H1 (cell line): Measurements from ENCODE around the gene MOV10L1. TPM values are rescaled to one million over a fixed set of nuclear protein-coding genes. Genes with fewer than 3 reads are reported as not detected.
A peak's percentile ranks its signal among the peaks of the same experiment; 100 is the strongest.

Experiments used
- CTCF ChIA-PET: fragments of 300-600 bp; sonication (Branson Sonifier 250); formaldehyde crosslinking; loops from one replicate; lab custom pipeline; 2021; ENCODE audit not compliant: partially characterized antibody; lab: Charles Lee
- POLR2A ChIA-PET: fragments of 300-600 bp; sonication (Branson Sonifier 250); formaldehyde crosslinking; loops from one replicate; lab custom pipeline; 2021; ENCODE audit warnings: inconsistent platforms; ENCODE audit not compliant: partially characterized antibody; lab: Charles Lee
- DNase-seq, 2 experiments: peaks; one replicate each; pipeline versions ENCODE4 v3.0.0 to v3.0.0-alpha.2; 2010 to 2022; ENCODE audit warnings: low spot score in 2 of 2, low read depth in 1 of 2, mixed read lengths in 1 of 2
- FAIRE-seq: peaks from 2 replicates; lab custom pipeline; 2011; peaks lifted over from hg19 to GRCh38; lab: Jason Lieb, UNC
- H2AFZ ChIP-seq: 2 replicates; pipeline ENCODE4 v1.8.1; 2012; ENCODE audit warnings: low read length, inconsistent platforms
- H2AK5ac ChIP-seq: 2 replicates; pipeline ENCODE4 v1.6.1; 2013; ENCODE audit warnings: low read depth, low read length
- H2BK120ac ChIP-seq: replicated peaks from 2 replicates; pipeline ENCODE3; 2013; ENCODE audit warnings: low read depth, low read length, inconsistent platforms
- H2BK12ac ChIP-seq: 2 replicates; pipeline ENCODE4 v1.6.1; 2013; ENCODE audit warnings: low read depth, low read length
- H2BK15ac ChIP-seq: 2 replicates; pipeline ENCODE4 v1.6.1; 2013; ENCODE audit warnings: low read length
- H2BK20ac ChIP-seq: 2 replicates; pipeline ENCODE4 v1.6.1; 2013; ENCODE audit warnings: low read length
- H2BK5ac ChIP-seq: 2 replicates; pipeline ENCODE4 v1.6.1; 2013; ENCODE audit warnings: low read depth, low read length
- H3K14ac ChIP-seq: 2 replicates; pipeline ENCODE4 v1.6.1; 2013; ENCODE audit warnings: inconsistent platforms; ENCODE audit not compliant: insufficient read length
- H3K18ac ChIP-seq: 2 replicates; pipeline ENCODE4 v1.6.1; 2013; ENCODE audit warnings: low read length; ENCODE audit errors: extremely low read depth
- H3K23ac ChIP-seq: 2 replicates; pipeline ENCODE4 v1.6.1; 2013; ENCODE audit warnings: inconsistent platforms; ENCODE audit not compliant: insufficient read length
- H3K23me2 ChIP-seq: 2 replicates; pipeline ENCODE4 v1.6.1; 2013; ENCODE audit warnings: low read depth, low read length
- H3K27ac ChIP-seq: 2 replicates; pipeline ENCODE4 v1.6.1; 2011; ENCODE audit warnings: low read depth, low read length, inconsistent platforms
- H3K27me3 ChIP-seq, 4 experiments: replicated peaks in 1 of 4; 1 replicate in 1 of 4; 2 replicates in 3 of 4; pipeline versions ENCODE4 v1.6.1 to v1.8.1; 2011 to 2013; ENCODE audit warnings: low read length in 3 of 4, mild to moderate bottlenecking in 3 of 4, inconsistent platforms in 2 of 4, mixed read lengths in 2 of 4, moderate library complexity in 1 of 4; ENCODE audit not compliant: control insufficient read depth in 3 of 4, insufficient read depth in 3 of 4; ENCODE audit errors: extremely low read depth in 1 of 4
- H3K36me3 ChIP-seq, 4 experiments: 2 replicates each; pipeline versions ENCODE4 v1.6.1 to v1.8.1; 2011 to 2013; ENCODE audit warnings: mild to moderate bottlenecking in 4 of 4, low read length in 3 of 4, moderate library complexity in 2 of 4, control low read depth in 1 of 4, inconsistent platforms in 1 of 4; ENCODE audit not compliant: insufficient read depth in 4 of 4, control insufficient read depth in 2 of 4
- H3K4ac ChIP-seq: replicated peaks from 2 replicates; pipeline ENCODE3; 2013; ENCODE audit warnings: low read length, low read depth, mixed read lengths, inconsistent platforms; ENCODE audit not compliant: insufficient read length
- H3K4me1 ChIP-seq, 4 experiments: replicated peaks in 1 of 4; 1 replicate in 1 of 4; 2 replicates in 3 of 4; pipeline versions ENCODE4 v1.6.1 to v1.8.1; 2011 to 2013; ENCODE audit warnings: low read length in 3 of 4, inconsistent platforms in 2 of 4, mixed read lengths in 1 of 4; ENCODE audit not compliant: insufficient read depth in 4 of 4, control insufficient read depth in 3 of 4
- H3K4me2 ChIP-seq, 2 experiments: 2 replicates each; pipeline versions ENCODE4 v1.6.1 to v1.8.1; 2011 to 2013; ENCODE audit warnings: low read depth in 2 of 2, low read length in 2 of 2, control low read depth in 1 of 2, inconsistent platforms in 1 of 2, mild to moderate bottlenecking in 1 of 2; ENCODE audit not compliant: insufficient read depth in 1 of 2
- H3K4me3 ChIP-seq, 4 experiments: fragments of 200-600, 300-600 bp in 1 of 4; sonication (generic), shearing (Covaris generic), sonication (Bioruptor Twin) in 1 of 4; 2 replicates each; pipeline versions ENCODE4 v1.5.1 to v1.8.1; 2011 to 2016; ENCODE audit warnings: low read length in 4 of 4, low read depth in 3 of 4, control low read depth in 2 of 4, inconsistent platforms in 2 of 4, mild to moderate bottlenecking in 2 of 4, mixed read lengths in 1 of 4, moderate library complexity in 1 of 4; ENCODE audit not compliant: insufficient read depth in 2 of 4; ENCODE audit errors: extremely low read depth in 1 of 4
- H3K56ac ChIP-seq: replicated peaks from 2 replicates; pipeline ENCODE3; 2013; ENCODE audit warnings: low read depth, mild to moderate bottlenecking, mixed read lengths, low read length, inconsistent platforms; ENCODE audit not compliant: insufficient read length
- H3K79me1 ChIP-seq: 2 replicates; pipeline ENCODE4 v1.6.1; 2013; ENCODE audit warnings: low read depth, low read length, control low read depth
- H3K79me2 ChIP-seq, 2 experiments: 2 replicates each; pipeline versions ENCODE4 v1.6.1 to v1.8.1; 2012 to 2013; ENCODE audit warnings: low read length in 2 of 2, mild to moderate bottlenecking in 2 of 2, inconsistent platforms in 1 of 2; ENCODE audit not compliant: insufficient read depth in 2 of 2, control insufficient read depth in 1 of 2
- H3K9ac ChIP-seq, 4 experiments: replicated peaks in 1 of 4; 1 replicate in 1 of 4; 2 replicates in 3 of 4; pipeline versions ENCODE4 v1.6.1 to v1.8.1; 2011 to 2013; ENCODE audit warnings: low read depth in 3 of 4, low read length in 3 of 4, control low read depth in 2 of 4, mild to moderate bottlenecking in 2 of 4, moderate library complexity in 2 of 4, inconsistent platforms in 1 of 4; ENCODE audit errors: extremely low read depth in 1 of 4
- H3K9me3 ChIP-seq, 2 experiments: 2 replicates each; pipeline versions ENCODE4 v1.6.1 to v1.8.1; 2012 to 2013; ENCODE audit warnings: mild to moderate bottlenecking in 2 of 2, moderate library complexity in 2 of 2, control low read depth in 1 of 2, inconsistent platforms in 1 of 2, low read depth in 1 of 2, low read length in 1 of 2, mixed read lengths in 1 of 2; ENCODE audit not compliant: insufficient read depth in 2 of 2
- H4K20me1 ChIP-seq, 2 experiments: replicated peaks in 1 of 2; 2 replicates each; pipeline versions ENCODE3 to v1.8.1; 2011 to 2013; ENCODE audit warnings: inconsistent platforms in 2 of 2, low read length in 2 of 2, mild to moderate bottlenecking in 1 of 2; ENCODE audit not compliant: insufficient read depth in 2 of 2, control insufficient read depth in 1 of 2
- H4K5ac ChIP-seq: 2 replicates; pipeline ENCODE4 v1.6.1; 2013; ENCODE audit warnings: low read length, low read depth, mixed read lengths, inconsistent platforms; ENCODE audit not compliant: insufficient read length
- H4K8ac ChIP-seq: 2 replicates; pipeline ENCODE4 v1.8.0; 2013; ENCODE audit warnings: mild to moderate bottlenecking, moderate library complexity, low read length, inconsistent platforms; ENCODE audit not compliant: insufficient read depth; ENCODE audit errors: extremely low read depth
- H4K91ac ChIP-seq: replicated peaks from 2 replicates; pipeline ENCODE3; 2013; ENCODE audit warnings: low read length, mixed read lengths, inconsistent platforms; ENCODE audit not compliant: insufficient read length
- ATF3 ChIP-seq: IDR thresholded peaks from 2 replicates; pipeline ENCODE4 v1.6.1; 2011; ENCODE audit warnings: low read depth, mild to moderate bottlenecking, low read length; ENCODE audit not compliant: insufficient read depth
- CEBPB ChIP-seq: IDR thresholded peaks from 2 replicates; pipeline ENCODE4 v1.6.1; 2012; ENCODE audit warnings: low read depth, low read length
- CHD2 ChIP-seq: IDR thresholded peaks from 2 replicates; pipeline ENCODE4 v1.6.1; 2012; ENCODE audit warnings: low read length, improper control_type of control experiment
- E2F6 ChIP-seq: IDR thresholded peaks from 2 replicates; pipeline ENCODE4 v1.6.1; 2012; ENCODE audit warnings: inconsistent platforms
- EZH2 ChIP-seq: fragments of 200-600 bp; sonication (generic); IDR thresholded peaks from 2 replicates; pipeline ENCODE4 v1.7.1; 2012; ENCODE audit warnings: low read depth, mild to moderate bottlenecking, moderate library complexity, low read length, inconsistent platforms; ENCODE audit not compliant: severe bottlenecking
- MAX ChIP-seq: IDR thresholded peaks from 2 replicates; pipeline ENCODE4 v1.6.1; 2012; ENCODE audit warnings: inconsistent platforms
- SAP30 ChIP-seq: fragments of 300-600 bp; sonication (generic); IDR thresholded peaks from 2 replicates; pipeline ENCODE4 v1.7.1; 2012; ENCODE audit warnings: low read length, moderate library complexity, mild to moderate bottlenecking, inconsistent platforms; ENCODE audit not compliant: insufficient read depth, insufficient replicate concordance
- SIN3A ChIP-seq, 2 experiments: IDR thresholded peaks in 1 of 2; conservative IDR thresholded peaks in 1 of 2; 2 replicates each; pipeline ENCODE4 v1.6.1; 2011 to 2012; ENCODE audit warnings: low read length in 2 of 2, improper control_type of control experiment in 1 of 2, low read depth in 1 of 2, mild to moderate bottlenecking in 1 of 2
- TBP ChIP-seq: IDR thresholded peaks from 2 replicates; pipeline ENCODE4 v1.6.1; 2011; ENCODE audit warnings: low read depth, low read length, improper control_type of control experiment
- WGBS, 2 experiments: shearing (Covaris generic) in 1 of 2; methylation state at CpG; one replicate each; pipeline versions ENCODE4 v1.1.6 to v1.1.7; 2013 to 2015; ENCODE audit warnings: low lambda C conversion rate in 2 of 2, mixed read lengths in 2 of 2, inconsistent platforms in 1 of 2, low coverage in 1 of 2, missing lambda C conversion rate in 1 of 2; ENCODE audit not compliant: insufficient replicate concordance in 2 of 2, insufficient coverage in 1 of 2, insufficient read length in 1 of 2; ENCODE audit errors: extremely low coverage in 1 of 2, missing lambda C conversion rate in 1 of 2; 5-methylcytosine and 5-hydroxymethylcytosine counted together
- polyA plus RNA-seq, 7 experiments: library from polyadenylated mRNA; depleted of rRNA in 3 of 7; stranded (reverse) in 5 of 7; unstranded in 2 of 7; fragments of >200 nt in 5 of 7; fragments of 200-250 nt in 2 of 7; gene quantifications; 1 replicate in 5 of 7; 2 replicates in 1 of 7; 4 replicates in 1 of 7; pipeline versions ENCODE4 v1.2.1 to v1.2.3, GENCODE V29; 2011 to 2013; ENCODE audit warnings: missing spikeins in 2 of 7, mixed read lengths in 2 of 7
- total RNA-seq: library from RNA; stranded (reverse); fragmentation: NEBNext Ultra II Directional; extraction: Animal tissue kit (Norgen Biotek cat#: 25700); gene quantifications from 2 replicates; pipeline ENCODE4 v1.2.1, GENCODE V29; 2021

The MOV10L1 gene
- total and polyA plus RNA-seq, 2 of the 8 experiments (the other 6 are each of a cell fraction or from before 2014, with no cell fraction given): 0.32 TPM; not detected in 1

GRCh38 chr22:50167689-50168489, 78.1 kb downstream of the MOV10L1 start:
- H3K36me3 ChIP-seq: no peaks in the 10 kb centered on the region
- no peak overlapping the region for H3K4me3 ChIP-seq
- H2BK20ac ChIP-seq: no peak overlapping the region
- H3K9ac ChIP-seq: no peak overlapping the region
- peaks cover 0 to 9% (median 0%) of the 10 kb centered on the region in 4 experiments; a peak in 2 of 7 replicates for H3K4me1 ChIP-seq
- CTCF ChIA-PET: interaction anchor here (0.8 kb wide), 1 partner anchor 18 kb away, joined by 3 read pairs; no protein-coding TSS in a partner anchor
- no peaks in the 10 kb centered on the region for H3K79me2 ChIP-seq
- 77% methylated on average over 11 of the region's 11 CpGs; no CpG with 5 or more reads in 1 of the 2 experiments for WGBS, 2 experiments
- peaks cover 4 to 25% (median 16%) of the 10 kb centered on the region in 4 experiments for H3K27me3 ChIP-seq
- no peak overlapping the region for H4K5ac ChIP-seq
- H2BK12ac ChIP-seq: no peak overlapping the region
- H3K4me2 ChIP-seq: no peak overlapping the region
- H2AK5ac ChIP-seq: no peak overlapping the region
- H2BK5ac ChIP-seq: no peak overlapping the region
- no peak overlapping the region for H2BK15ac ChIP-seq
- no peak overlapping the region for H3K56ac ChIP-seq
- H2AFZ ChIP-seq: no peak overlapping the region
- H3K9me3 ChIP-seq: peaks cover 0 to 7% of the 10 kb centered on the region in 2 experiments; a peak in 1 of 4 replicates
- no peak for FAIRE-seq
- H3K23me2 ChIP-seq: peaks cover 5% of the 10 kb centered on the region; the same call in 1 of the 2 replicates
- no peak overlapping the region for H3K4ac ChIP-seq
- no peak overlapping the region for H3K18ac ChIP-seq
- no peak for DNase-seq
- H4K8ac ChIP-seq: no peak overlapping the region
- POLR2A ChIA-PET: interaction anchor here (0.8 kb wide), 1 partner anchor 14 kb away, joined by 3 read pairs; no protein-coding TSS in a partner anchor
- H4K91ac ChIP-seq: no peak overlapping the region
- no peak overlapping the region for H3K23ac ChIP-seq
- no peak overlapping the region for H2BK120ac ChIP-seq
- TF ChIP-seq SAP30: no peak
- no peak for TF ChIP-seq ATF3
- TF ChIP-seq MAX: no peak
- no peak for TF ChIP-seq E2F6
- peak; percentile 4 for TF ChIP-seq EZH2
- TF ChIP-seq CEBPB: no peak
- no peak for TF ChIP-seq SIN3A (conservative IDR thresholded peaks at IDR 0.05 in 1 of 2, IDR thresholded peaks at IDR 0.05 in 1 of 2; ENCODE audit: low read depth in 1 of 2, low read length in 2 of 2)
- no peak for TF ChIP-seq CHD2
- TF ChIP-seq TBP: no peak
- TF ChIP-seq, all 59 proteins: peak for 1
- H3K14ac ChIP-seq: no peak overlapping the region
- no peaks in the 10 kb centered on the region for H3K79me1 ChIP-seq
- H4K20me1 ChIP-seq: peaks cover 0 to 3% of the 10 kb centered on the region in 2 experiments
- no peak overlapping the region for H3K27ac ChIP-seq
